Stimulated activated CD8-positive, alpha-beta memory T cell treated with anti-CD3 and anti-CD28 coated beads, Interleukin-15, amount 100 ng/mL, for 4 hours (primary cell): ENCODE results near the gene SEC63.
"Not testable (repeated sequence)": the region's sequence is repeated elsewhere in the genome, so short reads cannot be mapped to it uniquely, and the experiment has no call there.

Experiments
- DNase-seq, 2 donors: peaks; one replicate each; pipeline ENCODE4 v3.0.0-alpha.2; 2020; ENCODE audit warnings: low read depth in 2 of 2

SEC63 gene, protein sequence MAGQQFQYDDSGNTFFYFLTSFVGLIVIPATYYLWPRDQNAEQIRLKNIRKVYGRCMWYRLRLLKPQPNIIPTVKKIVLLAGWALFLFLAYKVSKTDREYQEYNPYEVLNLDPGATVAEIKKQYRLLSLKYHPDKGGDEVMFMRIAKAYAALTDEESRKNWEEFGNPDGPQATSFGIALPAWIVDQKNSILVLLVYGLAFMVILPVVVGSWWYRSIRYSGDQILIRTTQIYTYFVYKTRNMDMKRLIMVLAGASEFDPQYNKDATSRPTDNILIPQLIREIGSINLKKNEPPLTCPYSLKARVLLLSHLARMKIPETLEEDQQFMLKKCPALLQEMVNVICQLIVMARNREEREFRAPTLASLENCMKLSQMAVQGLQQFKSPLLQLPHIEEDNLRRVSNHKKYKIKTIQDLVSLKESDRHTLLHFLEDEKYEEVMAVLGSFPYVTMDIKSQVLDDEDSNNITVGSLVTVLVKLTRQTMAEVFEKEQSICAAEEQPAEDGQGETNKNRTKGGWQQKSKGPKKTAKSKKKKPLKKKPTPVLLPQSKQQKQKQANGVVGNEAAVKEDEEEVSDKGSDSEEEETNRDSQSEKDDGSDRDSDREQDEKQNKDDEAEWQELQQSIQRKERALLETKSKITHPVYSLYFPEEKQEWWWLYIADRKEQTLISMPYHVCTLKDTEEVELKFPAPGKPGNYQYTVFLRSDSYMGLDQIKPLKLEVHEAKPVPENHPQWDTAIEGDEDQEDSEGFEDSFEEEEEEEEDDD

DNA sequence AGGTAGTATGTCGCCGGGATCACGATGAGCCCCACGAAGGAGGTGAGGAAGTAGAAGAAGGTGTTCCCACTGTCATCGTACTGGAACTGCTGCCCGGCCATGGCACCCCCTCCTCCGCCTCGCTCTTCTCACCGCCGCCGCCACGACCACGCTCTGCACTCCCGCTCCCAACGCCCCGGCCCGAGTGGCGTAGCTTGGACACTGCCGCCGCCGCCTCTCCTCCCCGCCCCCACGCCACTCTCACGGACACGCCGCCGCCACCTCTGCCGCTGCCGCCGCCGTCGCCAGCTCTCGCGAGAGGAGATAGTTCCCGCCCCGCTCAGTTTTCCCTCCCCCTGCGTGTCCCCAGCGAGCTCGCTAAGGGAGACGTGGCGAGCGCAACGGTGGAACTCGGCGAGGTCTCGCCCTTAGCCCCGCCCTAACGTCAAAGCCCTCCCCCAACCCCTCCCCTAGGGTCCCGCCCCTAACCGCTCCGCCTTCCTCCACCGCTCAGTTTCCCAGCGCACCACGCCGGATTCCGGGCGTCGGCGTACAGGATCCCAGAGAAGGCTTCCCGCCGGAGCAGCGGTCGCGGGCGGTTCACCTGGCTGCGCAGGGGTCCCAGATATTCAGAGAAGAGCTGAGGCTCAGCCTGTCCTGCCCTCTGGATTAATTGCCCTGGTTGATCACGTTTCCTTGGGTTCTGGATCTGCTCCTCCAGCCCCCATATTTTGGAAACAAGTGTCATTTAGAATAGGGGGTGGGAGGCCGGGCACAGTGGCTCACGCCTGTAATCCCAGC, at the start of gene SEC63:
TSS of gene SEC63 (minus strand) at position 300 of the 780 bp plus-strand sequence. CDS start at position 101, 199 bp downstream.
- DNase-seq = peak; percentile 94 to 96

DNA sequence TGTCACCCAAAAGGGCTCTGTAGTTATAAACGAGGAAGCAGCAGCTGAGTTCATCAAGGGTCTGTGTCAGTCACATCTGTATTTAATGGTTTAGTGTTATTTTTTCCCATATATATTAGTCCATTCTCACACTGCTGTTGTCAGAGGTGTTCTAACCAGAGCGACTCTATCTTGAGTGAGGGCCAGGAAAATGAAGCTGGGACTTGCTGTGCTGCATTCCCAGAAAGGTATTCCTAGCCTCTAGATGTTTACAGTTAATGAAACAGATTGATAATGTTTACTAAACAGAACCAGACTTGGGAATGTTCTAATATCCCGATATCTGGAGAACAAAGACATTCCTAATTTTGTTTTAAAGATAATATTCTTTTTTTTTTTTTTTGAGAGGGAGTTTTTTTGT, 48.0 kb upstream of the SEC63 start:
- no peak for DNase-seq

DNA sequence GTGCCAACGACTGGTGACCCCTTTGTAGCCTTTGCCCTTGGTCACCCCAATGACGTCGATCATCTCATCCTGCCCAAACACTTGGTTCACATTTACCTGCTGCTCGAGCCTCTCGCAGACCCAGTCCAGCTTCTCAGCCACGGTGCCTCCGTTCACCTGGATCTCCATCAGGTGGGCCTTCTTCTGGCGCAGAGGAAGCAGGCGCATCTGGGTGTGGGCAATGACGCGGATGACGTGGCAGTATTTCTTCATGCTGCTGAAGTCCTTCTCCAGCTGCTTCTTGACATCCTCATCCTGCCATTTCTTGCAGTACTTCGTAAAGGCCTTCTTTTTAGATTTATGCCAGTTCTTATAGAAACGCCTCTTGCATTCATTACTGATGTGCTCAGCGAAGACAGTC, 46.9 kb upstream of the SEC63 start:
- no peak for DNase-seq

DNA sequence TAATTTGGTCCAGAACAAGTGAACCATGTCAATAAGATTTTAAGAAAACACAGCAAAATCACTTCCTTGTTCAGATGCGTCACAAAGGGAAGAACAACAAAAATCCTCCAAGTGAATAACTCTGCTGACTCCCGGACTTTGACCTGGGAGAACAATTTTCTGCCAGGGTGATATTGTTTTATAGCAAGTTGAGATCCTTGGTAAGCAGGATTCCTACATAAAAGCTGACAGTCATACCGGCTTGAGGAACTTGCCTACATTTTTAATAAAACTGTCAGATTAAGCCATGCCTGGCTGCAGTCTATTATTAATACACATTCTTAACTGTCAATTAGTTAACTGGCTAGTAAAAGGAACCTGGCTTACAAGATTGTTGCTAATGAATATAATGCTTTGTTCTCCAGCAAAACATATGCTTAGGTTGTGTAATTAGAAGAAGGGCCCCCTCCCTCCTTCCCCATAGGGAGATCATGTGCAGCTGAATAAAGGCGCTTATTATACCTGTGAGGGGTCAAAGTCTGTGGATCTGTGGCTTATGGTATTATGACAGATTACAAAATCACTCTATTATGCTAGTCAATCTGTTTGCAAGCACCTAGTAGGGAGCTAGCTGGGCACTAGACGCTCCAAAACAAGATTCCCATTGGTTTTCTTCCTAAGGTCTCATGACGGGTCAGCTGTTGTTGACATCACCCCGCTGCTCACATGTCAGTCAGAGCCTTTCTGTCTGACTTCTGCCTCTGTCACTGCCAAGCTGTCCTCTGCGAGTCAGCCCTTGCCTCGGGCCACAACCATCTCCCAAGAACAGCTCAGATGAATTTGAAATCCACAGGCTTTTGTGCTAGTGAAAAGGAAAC, 44.6 kb upstream of the SEC63 start:
- no peak for DNase-seq

DNA sequence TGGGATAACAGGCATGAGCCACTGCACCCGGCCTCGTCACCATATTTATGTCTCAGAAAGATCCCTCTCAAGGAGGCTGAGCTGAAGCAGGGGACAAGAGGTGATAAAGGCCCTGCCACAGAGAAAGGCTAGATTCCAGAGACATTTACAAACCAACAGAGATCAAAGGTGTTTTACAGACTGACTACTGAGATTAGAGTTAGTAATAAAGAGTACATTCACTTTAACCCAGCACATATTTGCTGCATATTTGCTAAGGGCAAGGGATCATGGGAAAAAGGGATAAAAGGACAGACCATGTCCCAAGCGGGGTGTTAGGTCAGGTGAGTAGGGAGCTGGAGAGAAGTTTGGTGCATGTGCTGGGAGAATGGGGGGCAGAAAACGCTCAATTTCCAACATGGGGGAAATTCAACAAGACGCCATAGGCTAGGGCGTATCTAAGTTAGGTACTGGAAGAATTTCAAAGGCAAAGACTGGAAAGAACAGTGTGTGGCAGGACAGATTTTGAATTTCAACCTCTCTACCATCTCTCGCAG, 43.8 kb upstream of the SEC63 start:
- DNase-seq = no peak

DNA sequence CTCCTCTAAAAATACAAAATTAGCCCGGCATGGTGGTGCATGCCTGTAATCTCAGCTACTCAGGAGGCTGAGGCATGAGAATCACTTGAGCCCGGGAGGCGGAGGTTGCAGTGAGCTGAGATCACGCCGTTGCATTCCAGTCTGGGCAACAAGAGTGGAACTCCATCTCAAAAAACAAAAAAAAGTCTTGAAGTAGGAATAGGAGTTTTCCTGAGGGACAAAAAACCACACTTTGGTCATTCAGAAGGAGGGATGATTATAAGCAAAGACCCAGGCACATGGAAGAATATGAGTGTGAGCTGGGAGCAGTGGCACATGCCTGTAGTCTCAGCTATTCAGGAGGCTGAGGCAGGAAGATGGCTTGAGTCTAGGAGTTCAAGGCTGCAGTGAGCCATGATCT, 42.3 kb upstream of the SEC63 start:
- DNase-seq = not testable (repeated sequence)

DNA sequence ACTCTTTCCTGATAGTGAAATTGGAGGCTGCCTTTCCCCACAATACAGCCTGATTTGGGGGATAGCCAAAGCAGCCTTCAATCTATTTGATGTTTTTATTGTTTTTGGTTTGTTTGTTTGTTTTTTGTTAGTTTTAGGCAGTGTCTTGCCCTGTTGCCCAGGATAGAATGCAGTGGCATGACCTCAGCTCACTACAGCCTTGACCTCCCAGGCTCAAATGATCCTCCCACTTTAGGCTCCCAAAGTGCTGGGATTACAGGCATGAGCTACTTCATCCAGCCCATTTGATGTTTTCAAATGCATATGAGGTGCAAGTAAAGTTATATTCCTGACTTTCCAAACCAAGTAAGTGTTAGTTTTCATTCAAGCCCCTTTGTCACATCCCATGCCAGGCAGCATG, 41.3 kb upstream of the SEC63 start:
- no peak for DNase-seq

DNA sequence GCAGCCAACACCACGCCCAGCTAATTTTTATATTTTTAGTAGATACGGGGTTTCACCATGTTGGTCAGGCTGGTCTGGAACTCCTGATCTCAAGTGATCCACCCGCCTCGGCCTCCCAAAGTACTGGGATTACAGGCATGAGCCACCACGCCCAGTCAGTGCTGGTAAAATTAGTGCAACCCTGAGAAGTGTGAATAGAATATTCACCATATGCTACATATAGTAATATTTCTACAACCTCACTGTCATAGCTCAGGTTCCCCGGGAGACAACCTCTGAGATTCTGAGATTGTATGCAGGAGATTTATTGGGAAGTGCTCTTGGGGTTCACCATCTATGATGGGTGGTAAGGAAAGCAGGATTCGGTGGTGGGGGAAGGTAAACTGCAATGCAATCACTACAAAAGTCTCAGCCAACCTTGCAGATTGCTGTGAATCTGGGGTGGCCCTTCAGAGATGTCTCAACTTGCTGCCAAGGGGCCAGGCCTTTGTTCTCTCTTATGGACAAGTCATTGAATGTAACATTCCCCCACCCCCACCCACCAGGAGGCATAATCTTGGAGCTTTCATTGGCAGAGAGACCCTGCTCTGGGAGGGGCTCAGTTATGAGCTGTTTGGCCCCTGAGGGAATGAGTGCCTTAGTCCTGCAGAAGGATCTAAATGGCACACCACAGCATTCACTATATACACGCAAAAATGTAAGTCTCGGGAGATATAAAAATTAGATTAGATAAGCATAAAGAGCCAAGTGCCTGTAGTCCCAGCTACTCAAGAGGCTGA, 34.0 kb upstream of the SEC63 start:
- DNase-seq = no peak

DNA sequence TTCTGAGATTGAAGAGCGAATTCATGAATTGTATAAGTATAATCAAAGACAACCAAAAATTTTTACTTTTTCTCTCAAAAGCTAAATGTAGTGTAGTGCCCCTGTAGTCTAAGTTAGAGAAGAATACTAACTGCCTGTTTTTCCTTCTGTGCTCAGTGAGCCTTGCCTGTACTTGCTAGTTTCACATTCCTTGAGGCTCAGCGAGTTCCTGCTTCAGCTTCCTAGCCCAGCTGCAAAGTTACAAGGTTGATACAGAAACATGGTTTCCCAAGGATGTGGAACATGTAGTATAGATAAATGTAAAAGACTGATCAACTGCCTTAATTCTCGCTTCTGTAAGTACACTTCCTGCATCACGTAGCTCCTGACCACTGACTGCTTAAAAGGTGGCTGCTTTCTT, 33.1 kb upstream of the SEC63 start:
- no peak for DNase-seq

DNA sequence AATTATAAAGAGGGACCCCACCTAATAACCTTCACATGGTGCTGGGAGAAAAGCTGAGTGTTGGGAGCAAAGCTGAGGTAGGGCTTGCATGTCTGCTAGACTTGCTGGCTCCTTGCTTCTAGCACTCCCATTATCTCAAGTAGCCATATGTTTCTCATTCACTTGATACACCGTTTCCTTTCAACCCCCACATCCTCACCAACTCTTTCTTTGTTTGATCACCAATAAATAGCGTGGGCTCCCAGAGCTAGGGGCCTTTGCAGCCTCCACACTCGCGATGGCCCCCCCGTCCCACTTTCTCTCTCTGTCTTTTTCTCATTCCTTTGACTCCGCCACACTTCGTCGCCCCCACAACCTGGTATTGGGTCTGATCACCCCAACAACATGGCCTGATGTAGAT, 32.6 kb upstream of the SEC63 start:
- not testable (repeated sequence) for DNase-seq

DNA sequence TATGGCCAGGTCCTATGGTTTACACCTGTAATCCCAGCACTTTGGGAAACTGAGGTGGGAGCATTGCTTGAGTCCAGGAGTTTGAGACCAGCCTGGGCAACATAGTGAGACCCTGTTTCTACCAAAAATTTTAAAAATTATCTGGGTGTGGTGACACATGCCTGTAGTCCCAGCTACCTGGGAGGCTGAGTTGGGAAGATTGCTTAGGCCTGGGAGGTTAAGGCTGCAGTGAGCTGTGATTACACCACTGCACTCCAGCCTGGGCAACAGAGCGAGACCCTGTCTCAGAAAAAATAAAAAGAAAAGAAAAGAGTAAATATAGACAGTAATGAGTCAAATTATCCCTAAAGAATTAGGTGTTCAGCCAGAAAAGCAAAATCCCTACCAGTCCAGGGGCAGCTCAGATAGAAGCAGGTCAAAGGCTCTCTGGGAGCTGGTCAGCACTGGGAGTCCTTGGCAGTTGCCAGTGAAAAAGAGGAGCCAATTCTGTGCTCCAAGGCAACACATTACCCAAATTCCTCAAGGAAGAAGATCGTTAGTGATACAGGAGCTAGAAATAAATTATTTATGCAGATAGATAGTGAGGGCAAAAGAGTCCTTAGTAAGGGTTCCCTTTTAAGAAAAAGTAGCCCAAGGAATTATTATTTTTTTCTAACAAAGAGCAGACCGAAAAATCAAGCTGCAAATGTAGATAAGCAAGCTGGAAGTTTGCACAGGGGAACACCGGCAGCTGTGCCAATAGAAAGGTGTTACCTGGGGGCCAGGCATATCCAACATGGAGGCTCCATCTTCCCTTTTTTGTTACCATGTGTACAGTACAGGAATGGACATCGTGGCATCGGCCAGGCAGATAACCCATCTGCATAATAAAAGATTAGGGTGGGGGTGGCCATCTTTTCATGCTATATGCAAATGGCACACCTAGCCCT, 31.4 kb upstream of the SEC63 start:
- no peak for DNase-seq

DNA sequence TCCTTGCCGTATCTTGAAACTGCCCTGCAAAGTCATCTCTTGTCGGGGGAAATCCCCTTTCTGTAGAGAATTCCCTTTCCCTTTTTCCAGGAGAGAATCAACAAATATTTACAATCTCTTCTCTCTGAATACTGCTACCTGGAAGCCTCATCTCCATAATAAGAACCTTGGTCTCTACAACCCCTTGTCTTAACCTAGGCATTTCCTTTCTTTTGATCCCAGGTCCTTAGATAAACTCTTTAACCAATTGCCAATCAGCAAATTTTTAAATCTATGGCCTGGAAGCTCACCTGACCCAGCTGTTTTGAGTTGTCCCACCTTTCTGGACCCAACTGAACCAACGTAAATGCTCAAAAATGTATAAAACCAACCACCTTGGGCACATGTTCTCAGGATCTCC, 30.6 kb upstream of the SEC63 start:
- no peak for DNase-seq

DNA sequence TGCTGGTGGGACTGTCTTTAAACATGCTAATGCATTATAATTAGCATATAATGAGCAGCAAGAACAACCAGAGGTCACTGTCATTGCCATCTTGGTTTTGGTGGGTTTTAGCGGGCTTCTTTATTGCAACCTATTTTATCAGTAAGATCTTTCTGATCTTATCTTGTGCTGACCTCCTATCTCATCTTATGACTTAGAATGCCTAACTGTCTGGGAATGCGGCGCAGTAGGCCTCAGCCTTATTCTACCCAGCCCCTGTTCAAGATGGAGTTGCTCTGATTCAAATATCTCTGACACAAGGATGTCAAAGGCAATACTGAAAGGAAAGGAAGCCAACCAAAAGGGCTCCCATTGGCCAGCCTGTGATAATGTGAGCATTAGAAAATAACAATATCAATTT, 29.8 kb upstream of the SEC63 start:
- no peak for DNase-seq

DNA sequence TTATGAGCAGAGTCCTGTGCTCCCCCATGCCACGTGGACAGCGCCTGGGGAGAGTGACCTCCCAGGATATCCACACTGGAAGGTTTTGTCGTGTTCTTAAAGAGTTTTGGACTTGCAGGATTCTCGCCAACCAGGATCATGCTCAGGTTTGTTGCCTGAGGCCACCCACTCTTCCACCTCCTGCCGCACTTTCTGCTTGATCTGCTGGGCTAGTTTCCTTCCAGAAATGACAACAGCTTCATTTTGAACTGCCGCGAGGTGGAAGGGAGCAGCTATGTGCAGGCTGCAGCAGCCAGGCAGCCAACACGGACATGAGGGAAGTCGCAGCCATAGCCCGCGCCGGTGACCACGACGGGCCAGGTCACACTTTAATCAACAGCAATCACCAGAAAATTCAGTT, 27.7 kb upstream of the SEC63 start:
- DNase-seq = no peak

DNA sequence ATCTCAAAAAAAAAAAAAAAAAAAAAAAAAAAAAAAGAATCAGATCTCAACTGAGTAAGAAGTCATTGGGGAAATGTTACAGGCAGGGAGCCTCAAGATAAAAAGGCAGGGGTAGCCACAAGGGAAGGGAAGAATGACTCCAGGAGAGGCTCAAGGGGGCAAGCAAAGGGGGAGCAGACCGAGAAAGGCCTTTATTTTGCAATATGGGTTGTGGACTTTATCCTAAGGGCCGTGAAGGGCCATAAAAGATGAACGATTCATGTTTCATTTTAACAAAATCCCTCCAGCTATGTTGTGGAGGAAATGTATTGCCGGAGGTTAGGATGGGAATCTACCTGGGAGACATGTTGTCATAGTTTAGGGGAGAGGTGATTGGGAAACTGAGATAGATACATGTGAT, 25.8 kb upstream of the SEC63 start:
- DNase-seq = no peak

DNA sequence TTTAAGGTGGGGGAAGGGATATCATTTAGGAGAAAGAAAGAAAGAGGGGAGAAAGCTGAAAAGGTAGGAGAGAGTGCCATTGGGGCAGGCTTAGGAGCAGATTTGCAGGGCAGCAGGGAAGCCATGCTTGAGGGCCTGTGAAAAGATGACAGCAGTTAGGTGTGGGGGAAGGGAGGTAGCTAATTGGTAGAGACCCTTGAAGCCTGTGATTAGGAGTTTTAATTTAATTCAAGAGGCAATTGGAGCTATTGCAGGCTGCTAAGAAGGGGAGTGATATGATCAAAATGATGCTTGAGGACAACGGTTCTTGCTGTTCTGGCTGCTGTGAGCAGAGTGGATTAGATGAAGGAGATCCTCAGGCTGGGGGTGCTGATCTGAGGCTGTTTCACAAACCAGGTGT, 24.5 kb upstream of the SEC63 start:
- DNase-seq = no peak

DNA sequence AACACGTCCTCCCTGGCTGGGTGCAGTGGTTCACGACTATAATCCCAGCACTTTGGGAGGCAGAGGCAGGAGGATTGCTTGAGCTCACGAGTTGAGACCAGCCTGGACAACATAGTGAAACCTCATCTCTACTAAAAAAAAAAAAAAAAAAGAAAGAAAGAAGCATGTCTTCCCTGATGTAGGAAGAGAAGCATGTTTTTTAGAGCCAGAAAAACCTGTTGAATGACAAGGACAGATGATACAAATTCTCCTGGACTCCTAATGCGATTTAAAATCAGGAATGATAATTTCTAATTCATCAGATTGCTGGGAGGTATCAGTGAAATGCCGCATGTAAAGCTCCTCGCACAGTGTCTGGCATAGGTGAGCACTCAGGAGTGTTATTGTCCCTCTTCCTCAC, 23.7 kb upstream of the SEC63 start:
- DNase-seq = no peak

DNA sequence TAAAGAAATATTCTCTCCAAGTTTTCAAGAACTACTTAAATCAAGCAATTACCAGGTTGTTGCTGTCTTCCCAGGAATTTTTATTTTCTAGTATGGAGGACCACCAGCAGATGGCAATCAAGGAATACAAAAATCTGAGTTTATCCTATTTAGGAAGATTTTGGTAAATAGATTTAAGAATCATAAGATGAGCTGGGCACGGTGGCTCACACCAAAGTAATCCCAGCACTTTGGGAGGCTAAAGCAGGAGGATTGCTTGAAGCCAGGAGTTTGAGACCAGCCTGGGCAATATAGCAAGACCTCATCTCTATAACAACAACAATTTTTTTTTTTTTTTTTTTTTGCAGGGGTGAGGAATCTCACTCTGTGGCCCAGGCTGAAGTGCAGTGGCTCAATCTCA, 19.3 kb upstream of the SEC63 start:
- DNase-seq = no peak

DNA sequence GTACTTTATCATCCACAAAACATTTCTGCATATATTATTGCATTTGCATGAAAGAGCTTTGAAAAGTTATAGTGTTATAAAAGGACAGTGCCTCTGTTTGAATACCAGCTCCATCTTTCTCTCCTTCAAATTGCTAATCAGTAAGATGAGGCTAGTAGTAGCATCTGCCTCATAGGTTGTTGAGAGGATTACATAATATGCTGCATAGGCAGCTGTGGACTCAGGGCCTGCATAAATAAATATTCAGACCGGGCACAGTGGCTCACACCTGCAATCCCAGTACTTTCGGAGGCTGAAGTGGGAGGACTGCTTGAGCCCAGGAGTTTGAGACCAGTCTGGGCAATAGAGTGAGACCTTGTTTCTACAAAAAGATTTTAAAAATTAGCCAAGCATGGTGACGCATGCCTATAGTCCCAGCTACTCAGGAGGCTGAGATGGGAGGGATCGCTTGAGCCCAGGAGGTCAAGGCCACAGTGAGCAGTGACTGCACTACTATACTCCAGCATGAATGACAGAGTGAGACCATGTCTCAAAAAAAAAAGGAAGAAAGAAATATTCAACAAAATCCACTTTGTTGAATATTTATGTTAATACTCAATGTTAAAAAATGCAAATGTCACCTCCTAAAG, 18.3 kb upstream of the SEC63 start:
- DNase-seq = no peak
